Activated T-cell treated with anti-CD3 and anti-CD28 coated beads, Interleukin-2, amount 50 U/mL, for 4 hours (primary cell): Measurements from ENCODE around the gene FGD3. TPM values are rescaled to one million over a fixed set of nuclear protein-coding genes. Genes with fewer than 3 reads are reported as not detected.

Experiments used
- ATAC-seq, 2 donors: fragments of 200-7000 bp; cut with Tn5 transposase; one replicate each; pipeline ENCODE4 v1.10.0; 2021
- DNase-seq: peaks from one replicate; pipeline ENCODE4 v3.0.0-alpha.2; 2020
- H3K27me3 Mint-ChIP-seq: one replicate; pipeline ENCODE4 v1.8.0; 2021; ENCODE audit warnings: low read depth, mixed read lengths
- H3K36me3 Mint-ChIP-seq: one replicate; pipeline ENCODE4 v1.8.0; 2022; ENCODE audit warnings: mixed read lengths; ENCODE audit not compliant: insufficient read depth
- H3K4me1 Mint-ChIP-seq: one replicate; pipeline ENCODE4 v1.8.0; 2021; ENCODE audit warnings: low read depth, mixed read lengths
- H3K4me3 Mint-ChIP-seq: one replicate; pipeline ENCODE4 v1.8.0; 2021; ENCODE audit warnings: mild to moderate bottlenecking, moderate library complexity, mixed read lengths
- H3K9me3 Mint-ChIP-seq: one replicate; pipeline ENCODE4 v1.8.0; 2021; ENCODE audit warnings: mixed read lengths
- total RNA-seq, 3 donors: library from RNA; stranded (reverse); gene quantifications; one replicate each; pipeline ENCODE4 v1.2.1, GENCODE V29; 2021

The FGD3 gene
- total RNA-seq, 3 donors from 2014 or later, result 32.5 to 36.3 (median 32.6) TPM

GRCh38 chr9:93043122-93043521 lies 95.8 kb downstream of the FGD3 start:
- H3K4me3 Mint-ChIP-seq, result no peak overlapping the region
- peaks cover 42% of the 10 kb centered on the region for H3K4me1 Mint-ChIP-seq
- no peak for ATAC-seq

DNA sequence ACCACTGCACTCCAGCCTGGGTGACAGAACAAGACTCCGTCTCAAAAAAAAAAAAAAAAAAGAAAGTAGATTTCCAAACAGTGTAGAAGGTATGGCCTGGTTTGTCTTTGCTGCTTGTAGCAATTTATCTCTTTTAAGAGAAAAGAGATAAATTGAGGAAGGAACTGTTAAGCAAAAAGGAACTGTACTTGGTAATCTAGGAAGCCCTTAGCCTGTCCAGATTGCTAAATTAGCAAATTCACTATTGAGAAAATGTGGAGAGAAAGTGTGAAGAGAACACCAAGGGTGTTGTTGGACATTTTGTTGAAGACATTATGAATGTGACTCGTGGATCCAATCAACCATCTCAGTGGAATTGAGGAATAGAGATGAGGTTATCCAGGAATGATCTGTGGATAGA lies 98.2 kb downstream of the FGD3 start:
- Mint-ChIP-seq H3K27me3 (no peaks in the 10 kb centered on the region), H3K9me3 (no peaks in the 10 kb centered on the region), H3K4me3 (no peak overlapping the region), H3K36me3 (no peaks in the 10 kb centered on the region), H3K4me1 (peaks cover 38% of the 10 kb centered on the region)
- ATAC-seq, result no peak
- no peak for DNase-seq

More at GRCh38 chr9:93043122-93043521, 95.8 kb downstream of the FGD3 start:
- Mint-ChIP-seq H3K27me3 (no peaks in the 10 kb centered on the region), H3K9me3 (no peaks in the 10 kb centered on the region), H3K36me3 (no peaks in the 10 kb centered on the region)
- no peak for DNase-seq

DNA sequence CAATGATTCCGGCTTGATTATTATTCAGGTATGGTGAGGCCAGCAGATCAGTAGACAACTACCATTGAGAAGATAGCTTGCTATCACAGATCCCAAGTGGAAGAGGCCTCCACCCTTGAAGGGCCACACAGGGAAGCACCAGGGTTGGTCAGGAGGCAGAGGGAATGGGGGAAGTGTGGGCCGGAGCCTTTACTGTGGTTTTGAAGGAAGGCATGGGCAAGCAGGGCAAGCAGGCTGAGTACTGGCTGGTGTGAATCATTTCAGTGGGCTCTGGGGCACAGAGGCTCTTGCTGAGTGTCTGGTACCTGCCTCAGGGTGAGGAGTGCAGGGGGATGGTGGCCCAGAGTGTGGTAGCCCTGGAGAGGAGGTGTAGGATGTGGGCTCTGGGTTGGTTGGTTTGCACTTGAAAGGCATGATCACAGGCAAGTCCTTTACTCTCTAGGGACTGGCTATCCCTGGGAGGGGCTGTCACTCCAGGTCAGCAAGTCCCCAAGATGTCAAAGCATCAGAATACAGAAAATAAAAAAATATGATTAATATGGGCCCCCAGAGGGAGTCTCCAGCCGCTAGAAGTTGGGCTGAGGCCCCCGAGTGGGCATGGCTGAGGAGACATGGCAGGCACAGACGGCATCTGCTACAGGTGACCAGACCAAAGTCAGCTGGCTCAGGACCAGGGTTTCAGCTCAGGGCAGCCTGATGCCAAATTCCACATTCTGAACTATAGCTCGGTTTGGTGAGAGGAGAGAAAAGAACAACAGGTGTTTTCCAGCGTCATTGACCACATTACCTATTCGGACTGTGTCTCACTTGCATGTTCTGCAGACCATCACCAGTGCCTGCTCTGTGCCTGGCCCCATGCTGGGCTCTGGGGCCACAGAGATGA lies 101.5 kb downstream of the FGD3 start:
- no peaks in the 10 kb centered on the region for H3K9me3 Mint-ChIP-seq
- H3K36me3 Mint-ChIP-seq, result no peaks in the 10 kb centered on the region
- ATAC-seq (no peak), DNase-seq (no peak)
- peaks cover 23% of the 10 kb centered on the region for H3K4me1 Mint-ChIP-seq
- H3K4me3 Mint-ChIP-seq, result no peak overlapping the region
- H3K27me3 Mint-ChIP-seq, result no peaks in the 10 kb centered on the region

DNA sequence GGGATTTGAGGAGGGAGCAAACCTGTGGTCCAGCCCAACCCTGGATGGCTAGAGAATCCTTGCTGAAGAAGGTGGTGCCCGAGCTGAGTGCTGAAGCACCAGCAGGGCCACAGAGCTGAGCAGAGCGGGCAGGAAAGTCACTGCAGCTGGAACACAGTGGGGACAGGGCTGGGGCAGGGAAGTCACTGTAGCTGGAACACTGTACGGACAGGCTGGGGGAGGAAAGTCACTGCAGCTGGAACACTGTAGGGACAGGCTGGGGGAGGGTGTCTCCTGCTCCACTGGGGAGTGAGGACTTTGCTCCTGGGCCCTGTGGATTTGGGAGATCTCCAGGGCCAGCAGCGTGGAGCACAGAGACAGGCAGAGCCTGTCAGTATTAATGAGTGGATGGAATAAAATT lies 102.2 kb downstream of the FGD3 start:
- peaks cover 21% of the 10 kb centered on the region for H3K4me1 Mint-ChIP-seq
- H3K27me3 Mint-ChIP-seq, result no peaks in the 10 kb centered on the region
- H3K9me3 Mint-ChIP-seq, result no peaks in the 10 kb centered on the region
- DNase-seq, result no peak
- no peaks in the 10 kb centered on the region for H3K36me3 Mint-ChIP-seq
- H3K4me3 Mint-ChIP-seq, result no peak overlapping the region
- no peak for ATAC-seq

DNA sequence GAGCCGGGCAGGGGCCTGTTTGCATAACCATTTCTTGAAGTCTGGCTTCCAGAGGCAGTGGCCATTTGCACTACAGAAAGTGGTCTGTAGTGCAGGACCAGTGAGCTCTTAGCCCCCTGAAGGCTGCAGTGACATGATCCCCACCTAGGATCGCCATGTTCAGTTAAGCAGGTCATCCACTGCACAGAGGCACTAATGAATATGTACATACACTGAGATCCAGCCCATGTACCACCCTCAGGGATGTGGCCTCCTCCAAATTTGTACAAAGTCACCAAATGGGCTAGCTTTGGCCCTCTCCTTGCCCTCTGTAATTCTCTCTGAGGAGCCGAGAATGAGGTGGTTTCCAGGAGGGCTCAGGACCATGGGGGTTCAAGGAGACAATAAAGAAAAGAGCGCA lies 102.9 kb downstream of the FGD3 start:
- no peaks in the 10 kb centered on the region for H3K27me3 Mint-ChIP-seq
- H3K4me1 Mint-ChIP-seq, result peaks cover 22% of the 10 kb centered on the region
- ATAC-seq (no peak), DNase-seq (no peak)
- H3K9me3 Mint-ChIP-seq, result no peaks in the 10 kb centered on the region
- H3K4me3 Mint-ChIP-seq, result no peak overlapping the region
- no peaks in the 10 kb centered on the region for H3K36me3 Mint-ChIP-seq

GRCh38 chr9:93051680-93052089 lies 104.4 kb downstream of the FGD3 start:
- no peaks in the 10 kb centered on the region for H3K36me3 Mint-ChIP-seq
- no peaks in the 10 kb centered on the region for H3K27me3 Mint-ChIP-seq
- DNase-seq (no peak), ATAC-seq (no peak)
- H3K9me3 Mint-ChIP-seq, result no peaks in the 10 kb centered on the region
- H3K4me3 Mint-ChIP-seq, result no peak overlapping the region
- peaks cover 23% of the 10 kb centered on the region for H3K4me1 Mint-ChIP-seq

GRCh38 chr9:93052791-93053540 lies 105.6 kb downstream of the FGD3 start:
- H3K36me3 Mint-ChIP-seq, result no peaks in the 10 kb centered on the region
- no peaks in the 10 kb centered on the region for H3K9me3 Mint-ChIP-seq
- peaks cover 29% of the 10 kb centered on the region for H3K4me1 Mint-ChIP-seq
- H3K27me3 Mint-ChIP-seq, result no peaks in the 10 kb centered on the region
- DNase-seq, result no peak
- peak in 1 of 2 donors; percentile 44 for ATAC-seq
- H3K4me3 Mint-ChIP-seq, result no peak overlapping the region

- Mint-ChIP-seq H3K4me3 (no peak overlapping the region), H3K27me3 (no peaks in the 10 kb centered on the region), H3K4me1 (peaks cover 26% of the 10 kb centered on the region), H3K9me3 (no peaks in the 10 kb centered on the region), H3K36me3 (no peaks in the 10 kb centered on the region)
- DNase-seq, result no peak
- no peak for ATAC-seq
These were observed 106.5 kb downstream of the FGD3 start for GRCh38 chr9:93053781-93054331.

DNA sequence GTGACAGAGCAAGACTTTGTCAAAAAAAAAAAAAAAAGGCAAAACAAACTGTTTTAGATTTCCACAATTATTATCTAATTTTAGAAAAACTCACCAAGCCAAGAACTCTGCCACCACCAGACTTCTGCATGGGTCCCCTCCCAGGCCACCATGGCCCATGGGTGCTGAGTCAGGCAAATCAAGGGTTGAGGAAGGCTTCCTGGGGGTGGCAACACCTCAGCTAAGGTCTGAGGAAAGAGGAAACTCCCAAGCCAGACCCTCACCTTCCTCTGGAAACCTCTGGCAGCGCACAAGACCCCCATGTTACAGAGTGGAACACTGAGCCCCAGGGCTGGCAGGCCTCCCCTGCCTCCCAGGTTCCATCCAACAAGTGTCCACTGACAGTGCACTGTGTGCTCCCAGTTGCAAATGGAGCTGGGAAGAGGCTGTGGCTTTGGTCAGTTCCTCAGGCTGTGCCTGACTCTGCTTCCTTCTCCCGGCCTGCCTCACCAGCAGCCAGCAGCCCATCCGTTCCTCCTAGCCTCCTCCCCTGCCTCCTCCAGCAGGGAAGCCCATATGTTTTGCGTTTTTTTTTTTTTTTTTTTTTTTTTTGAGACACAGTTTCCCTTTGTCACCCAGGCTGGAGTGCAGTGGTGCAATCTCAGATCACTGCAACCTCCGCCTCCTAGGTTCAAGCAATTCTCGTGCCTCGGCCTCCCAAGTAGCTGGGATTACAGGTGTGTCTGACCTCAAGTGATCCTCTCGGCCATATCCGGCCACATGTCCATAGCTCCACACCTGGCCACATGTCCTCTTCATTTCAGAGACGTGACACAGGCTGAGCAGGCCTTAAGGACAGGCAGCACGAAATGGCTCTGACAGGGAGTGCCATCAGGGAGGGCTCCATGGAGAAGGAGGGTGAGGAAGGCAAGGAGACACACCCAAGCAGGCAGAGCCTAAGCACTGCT lies 107.7 kb downstream of the FGD3 start:
- Mint-ChIP-seq H3K4me1 (peaks cover 33% of the 10 kb centered on the region), H3K9me3 (no peaks in the 10 kb centered on the region), H3K36me3 (no peaks in the 10 kb centered on the region), H3K27me3 (no peaks in the 10 kb centered on the region), H3K4me3 (no peak overlapping the region)
- DNase-seq (no peak), ATAC-seq (no peak)

- no peaks in the 10 kb centered on the region for H3K27me3 Mint-ChIP-seq
- no peaks in the 10 kb centered on the region for H3K9me3 Mint-ChIP-seq
- H3K36me3 Mint-ChIP-seq, result no peaks in the 10 kb centered on the region
- peaks cover 50% of the 10 kb centered on the region for H3K4me1 Mint-ChIP-seq
- no peak for ATAC-seq
- H3K4me3 Mint-ChIP-seq, result peak overlapping the region; percentile 70
- no peak for DNase-seq
These were observed 109.8 kb downstream of the FGD3 start for GRCh38 chr9:93057042-93057702.

- H3K4me1 Mint-ChIP-seq, result peaks cover 57% of the 10 kb centered on the region
- H3K36me3 Mint-ChIP-seq, result no peaks in the 10 kb centered on the region
- ATAC-seq (peak in 1 of 2 donors; percentile 3), DNase-seq (no peak)
- no peaks in the 10 kb centered on the region for H3K9me3 Mint-ChIP-seq
- H3K27me3 Mint-ChIP-seq, result no peaks in the 10 kb centered on the region
- H3K4me3 Mint-ChIP-seq, result peak overlapping the region; percentile 70
These were observed 110.5 kb downstream of the FGD3 start for GRCh38 chr9:93057703-93058354.

DNA sequence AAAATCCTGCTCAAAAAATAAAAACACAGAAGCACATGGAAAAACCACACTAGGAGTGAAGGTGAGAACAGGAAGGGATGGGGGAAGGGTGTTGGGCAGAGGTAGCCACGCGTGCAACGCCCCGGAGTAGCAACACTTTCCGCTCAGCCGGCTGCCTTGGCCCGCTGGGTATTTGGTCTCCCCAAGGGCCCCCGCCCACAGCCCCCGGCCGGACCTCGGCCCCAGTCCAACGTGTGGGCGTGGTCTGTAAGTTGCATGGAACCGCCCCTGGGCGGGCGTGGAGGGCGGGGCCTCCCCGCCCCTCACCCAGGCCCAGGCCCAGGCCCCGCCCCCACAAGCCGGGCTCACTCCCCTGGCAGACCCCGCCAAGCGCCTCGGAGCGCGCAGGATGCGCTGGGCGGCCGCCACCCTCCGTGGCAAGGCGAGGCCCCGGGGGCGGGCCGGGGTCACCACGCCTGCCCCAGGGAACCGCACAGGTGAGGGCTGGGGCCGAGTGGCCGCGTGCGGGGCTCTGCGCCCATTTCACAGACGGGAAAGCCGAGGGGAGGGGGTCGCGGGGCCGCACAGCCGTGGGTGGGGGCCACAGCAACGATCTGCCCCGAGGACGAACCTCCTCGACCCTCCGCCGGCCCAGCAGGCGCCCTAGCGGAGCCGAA lies 111.2 kb downstream of the FGD3 start, which contains the start of gene SUSD3:
TSS of gene SUSD3 (plus strand) at position 347 of the 656 bp plus-strand sequence. CDS start at position 389, 42 bp downstream.
- ATAC-seq (peak; percentile 61 to 73), DNase-seq (peak; percentile 64)
- Mint-ChIP-seq H3K4me3 (peak within 1 kb of the TSS; percentile 88), H3K9me3 (no peaks in the 10 kb centered on the region), H3K36me3 (no peaks in the 10 kb centered on the region), H3K4me1 (peaks cover 58% of the 10 kb centered on the region), H3K27me3 (no peaks in the 10 kb centered on the region)
